Panc1 (cell line): ENCODE results near the gene SCP2. TPM values are rescaled to one million over a fixed set of nuclear protein-coding genes. Genes with fewer than 3 reads are reported as not detected.

ENCODE experiments used
- ATAC-seq: fragments of 200-7000 bp; cut with Tn5 transposase; 2 replicates; pipeline ENCODE4 v1.9.1; 2020; ENCODE audit warnings: mild to moderate bottlenecking, moderate library complexity
- BruUV-seq: library from RNA; stranded (reverse); fragments of 400-500 nt; replicated peaks from 2 replicates; lab custom pipeline; 2021; lab: Mats Ljungman, UMichigan
- CTCF ChIA-PET: fragments of 300-600 bp; sonication (Branson Sonifier 250); formaldehyde crosslinking; loops from one replicate; lab custom pipeline; 2022; ENCODE audit warnings: antibody characterized with exemption; lab: Charles Lee
- POLR2A ChIA-PET: fragments of 300-600 bp; sonication (Branson Sonifier 250); formaldehyde crosslinking; loops from one replicate; lab custom pipeline; 2022; ENCODE audit warnings: antibody characterized with exemption; lab: Charles Lee
- DNase-seq: peaks from one replicate; pipeline ENCODE4 v3.0.0-alpha.2; 2010; ENCODE audit warnings: low read depth, low spot score
- H3K27ac ChIP-seq: 2 replicates; pipeline ENCODE4 v1.5.1; 2011; ENCODE audit warnings: mild to moderate bottlenecking, low read length, inconsistent platforms
- H3K27me3 ChIP-seq: fragments of 200-500 bp; sonication (Bioruptor generic); 2 replicates; pipeline ENCODE4 v1.6.0; 2014; ENCODE audit warnings: low read length, inconsistent platforms; ENCODE audit not compliant: control insufficient read depth, insufficient read depth
- H3K36me3 ChIP-seq: fragments of 200-500 bp; sonication (Bioruptor generic); 2 replicates; pipeline ENCODE4 v1.5.1; 2014; ENCODE audit warnings: inconsistent platforms, mild to moderate bottlenecking, low read length, moderate library complexity; ENCODE audit not compliant: control insufficient read depth, insufficient read depth
- H3K4me1 ChIP-seq: 2 replicates; pipeline ENCODE4 v1.5.1; 2011; ENCODE audit warnings: inconsistent platforms, mild to moderate bottlenecking, low read length, moderate library complexity; ENCODE audit not compliant: control insufficient read depth, insufficient read depth
- H3K4me3 ChIP-seq, 2 experiments: 2 replicates each; pipeline ENCODE4 v1.5.1; 2011 to 2012; ENCODE audit warnings: low read depth in 2 of 2, low read length in 2 of 2, mild to moderate bottlenecking in 2 of 2, inconsistent platforms in 1 of 2, moderate library complexity in 1 of 2
- H3K9me3 ChIP-seq: fragments of 200-500 bp; sonication (Bioruptor generic); 2 replicates; pipeline ENCODE4 v1.5.1; 2014; ENCODE audit warnings: low read depth, mild to moderate bottlenecking, inconsistent platforms, low read length, moderate library complexity; ENCODE audit not compliant: control insufficient read depth, insufficient read depth
- CTCF ChIP-seq: fragments of 450-650 bp; IDR thresholded peaks from 2 replicates; pipeline ENCODE4 v1.5.1; 2017; ENCODE audit warnings: mild to moderate bottlenecking
- POLR2AphosphoS5 ChIP-seq: IDR thresholded peaks from 2 replicates; pipeline ENCODE4 v1.6.1; 2012; ENCODE audit warnings: mild to moderate bottlenecking, low read depth, low read length, moderate library complexity
- REST ChIP-seq, 2 experiments: IDR thresholded peaks; 2 replicates each; pipeline ENCODE4 v1.6.1; 2011 to 2012; ENCODE audit warnings: low read depth in 2 of 2, control low read depth in 1 of 2, low read length in 1 of 2, mild to moderate bottlenecking in 1 of 2, moderate library complexity in 1 of 2; ENCODE audit not compliant: insufficient read depth in 1 of 2
- SIN3A ChIP-seq: IDR thresholded peaks from 2 replicates; pipeline ENCODE4 v1.6.1; 2012; ENCODE audit warnings: low read depth, mild to moderate bottlenecking, low read length, moderate library complexity, borderline replicate concordance; ENCODE audit not compliant: insufficient read depth
- TCF7L2 ChIP-seq: IDR thresholded peaks from 2 replicates; pipeline ENCODE4 v1.6.1; 2011; ENCODE audit warnings: mild to moderate bottlenecking, low read depth, low read length, inconsistent platforms
- in situ Hi-C: cut with HindIII; loops from 2 replicates; pipeline ENCODE4 v1.10.0; 2016; ENCODE audit warnings: low sequenced_read_pairs, low pct_unique_long_range_greater_than_20kb
- intact Hi-C: fragments of 100-400 bp; cut with micrococcal nuclease; formaldehyde crosslinking; loops from one replicate; pipeline ENCODE4 v1.10.0; 2022; ENCODE audit not compliant: unreplicated experiment
- total RNA-seq: library from RNA; stranded (reverse); gene quantifications from one replicate; pipeline ENCODE4 v1.2.1, GENCODE V29; 2021; ENCODE audit not compliant: unreplicated experiment

SCP2 gene
- total RNA-seq, 1 experiment from 2014 or later = 88.7 TPM

GRCh38 chr1:52938183-52938451 lies 11.0 kb downstream of the SCP2 start:
- ATAC-seq (no peak), DNase-seq (no peak)
- H3K9me3 ChIP-seq = no peaks in the 10 kb centered on the region
- POLR2A ChIA-PET = no interaction called here
- no TSS peak for BruUV-seq
- no peak overlapping the region for H3K4me3 ChIP-seq
- H3K4me1 ChIP-seq = no peaks in the 10 kb centered on the region
- TF ChIP-seq CTCF (no peak), TCF7L2 (no peak), POLR2AphosphoS5 (no peak), REST (IDR thresholded peaks at IDR 0.05; ENCODE audit: insufficient read depth in 1 of 2, low read depth in 2 of 2, low read length in 1 of 2) (no peak), SIN3A (no peak)
- H3K27ac ChIP-seq = no peak overlapping the region
- in situ Hi-C loops (no loop called here), intact Hi-C loops (no loop called here)
- CTCF ChIA-PET = no interaction called here
- no peaks in the 10 kb centered on the region for H3K27me3 ChIP-seq
- H3K36me3 ChIP-seq = no peaks in the 10 kb centered on the region

GRCh38 chr1:52943876-52944416 lies 16.9 kb downstream of the SCP2 start:
- Histone ChIP-seq H3K4me3 (no peak overlapping the region), H3K27ac (no peak overlapping the region), H3K4me1 (no peaks in the 10 kb centered on the region), H3K36me3 (peaks cover 1% of the 10 kb centered on the region; the same call in 1 of the 2 replicates), H3K9me3 (no peaks in the 10 kb centered on the region), H3K27me3 (no peaks in the 10 kb centered on the region)
- intact Hi-C loops (no loop called here), in situ Hi-C loops (no loop called here)
- ChIA-PET CTCF (no interaction called here), POLR2A (no interaction called here)
- no peak for TF ChIP-seq REST (IDR thresholded peaks at IDR 0.05; ENCODE audit: insufficient read depth in 1 of 2, low read depth in 2 of 2, low read length in 1 of 2)
- TF ChIP-seq CTCF = no peak
- TF ChIP-seq POLR2AphosphoS5 = no peak
- no peak for TF ChIP-seq TCF7L2
- TF ChIP-seq SIN3A = no peak
- ATAC-seq (no peak), DNase-seq (no peak)
- no TSS peak for BruUV-seq
